ENCODE data around the gene NUMA1.

GRCh38 chr11:72123117-72123653 lies 42.8 kb upstream of the NUMA1 start:
- TF ChIP-seq CTCF (IDR thresholded peaks at IDR 0.05) (no peak), POLR2AphosphoS5 (IDR thresholded peaks at IDR 0.05; ENCODE audit: low read depth, low read length) (no peak), REST (IDR thresholded peaks at IDR 0.05; ENCODE audit: insufficient read depth in 1 of 2, low read depth in 2 of 2, low read length in 1 of 2) (no peak), SIN3A (IDR thresholded peaks at IDR 0.05; ENCODE audit: borderline replicate concordance, insufficient read depth, low read depth, low read length) (no peak)
